GM23248 (cell line): Measurements from ENCODE around the gene CACNA2D1. TPM values are rescaled to one million over a fixed set of nuclear protein-coding genes. Genes with fewer than 3 reads are reported as not detected.

Experiments
- DNase-seq: peaks from one replicate; pipeline ENCODE4 v3.0.0-alpha.2; 2015
- H2AFZ ChIP-seq: fragments of 200-600 bp; sonication (generic); 2 replicates; pipeline ENCODE4 v1.6.1; 2016; ENCODE audit warnings: antibody characterized with exemption
- H3F3A ChIP-seq: fragments of 200-600 bp; sonication (generic); 2 replicates; pipeline ENCODE4 v1.6.1; 2016; ENCODE audit warnings: mild to moderate bottlenecking, antibody characterized with exemption, mixed run types; ENCODE audit not compliant: insufficient read depth
- H3K27ac ChIP-seq: fragments of 200-600 bp; sonication (generic); 2 replicates; pipeline ENCODE4 v1.5.1; 2016; ENCODE audit warnings: mild to moderate bottlenecking
- H3K27me3 ChIP-seq: fragments of 200-600 bp; sonication (generic); replicated peaks from 2 replicates; pipeline ENCODE4 v1.6.1; 2016; ENCODE audit warnings: mild to moderate bottlenecking; ENCODE audit not compliant: insufficient read depth
- H3K36me3 ChIP-seq: fragments of 200-600 bp; sonication (generic); 2 replicates; pipeline ENCODE4 v1.6.1; 2016; ENCODE audit warnings: low read depth, mild to moderate bottlenecking
- H3K4me1 ChIP-seq: fragments of 200-600 bp; sonication (generic); 2 replicates; pipeline ENCODE4 v1.6.1; 2016; ENCODE audit warnings: mild to moderate bottlenecking; ENCODE audit not compliant: insufficient read depth
- H3K4me2 ChIP-seq: fragments of 200-600 bp; sonication (generic); one replicate; pipeline ENCODE4 v1.6.1; 2016; ENCODE audit warnings: mild to moderate bottlenecking; ENCODE audit not compliant: unreplicated experiment
- H3K4me3 ChIP-seq: fragments of 200-600 bp; sonication (generic); 2 replicates; pipeline ENCODE4 v1.5.1; 2016; ENCODE audit warnings: mild to moderate bottlenecking
- H3K79me2 ChIP-seq: fragments of 200-600 bp; sonication (generic); 2 replicates; pipeline ENCODE4 v1.6.1; 2016; ENCODE audit warnings: mild to moderate bottlenecking; ENCODE audit not compliant: insufficient read depth
- H3K9ac ChIP-seq: fragments of 200-600 bp; sonication (generic); 2 replicates; pipeline ENCODE4 v1.6.1; 2016; ENCODE audit warnings: mild to moderate bottlenecking
- H3K9me2 ChIP-seq: fragments of 200-600 bp; sonication (generic); 2 replicates; pipeline ENCODE4 v1.6.1; 2016; ENCODE audit warnings: mixed run types, mild to moderate bottlenecking, moderate library complexity; ENCODE audit not compliant: insufficient read depth
- H3K9me3 ChIP-seq: fragments of 200-600 bp; sonication (generic); one replicate; pipeline ENCODE4 v1.6.1; 2017; ENCODE audit warnings: low read depth
- H4K20me1 ChIP-seq: fragments of 200-600 bp; sonication (generic); 2 replicates; pipeline ENCODE4 v1.6.0; 2016; ENCODE audit not compliant: insufficient read depth
- EZH2 ChIP-seq: fragments of 200-600 bp; sonication (generic); IDR thresholded peaks from 2 replicates; pipeline ENCODE4 v1.6.1; 2018; ENCODE audit warnings: antibody characterized with exemption, mild to moderate bottlenecking; ENCODE audit not compliant: insufficient read depth, poor library complexity, severe bottlenecking
- EZH2phosphoT487 ChIP-seq: fragments of 200-600 bp; sonication (generic); IDR thresholded peaks from 2 replicates; pipeline ENCODE4 v1.6.1; 2018; ENCODE audit warnings: antibody characterized with exemption, moderate library complexity, mild to moderate bottlenecking, low read depth; ENCODE audit not compliant: insufficient read depth
- WGBS, 2 experiments: methylation state at CpG; one replicate each; pipeline ENCODE4 v1.1.6; 2015 to 2017; ENCODE audit warnings: low lambda C conversion rate in 2 of 2, low coverage in 1 of 2; ENCODE audit errors: missing lambda C conversion rate in 2 of 2; 5-methylcytosine and 5-hydroxymethylcytosine counted together
- in situ Hi-C: fragments of 300-500 bp; cut with MboI; formaldehyde crosslinking; loops from 2 replicates; pipeline ENCODE4 v1.15.0; 2020
- polyA plus RNA-seq: library from polyadenylated mRNA; unstranded; fragments of >200 nt; fragmentation: Nextera tagmentation; extraction: Ambion mirVana; gene quantifications from 2 replicates; pipeline ENCODE4 v1.2.1, GENCODE V29; 2016
- total RNA-seq: library from RNA; depleted of rRNA; stranded (reverse); fragments of >200 nt; shearing (Covaris generic); gene quantifications from 2 replicates; pipeline ENCODE4 v1.2.3, GENCODE V29; 2014

CACNA2D1 gene
- total and polyA plus RNA-seq, 2 experiments from 2014 or later, result 7.7 to 21.2 TPM

GRCh38 chr7:82406937-82407336 lies 36.6 kb downstream of the CACNA2D1 start:
- Histone ChIP-seq H3K9ac (no peak overlapping the region), H3K4me1 (no peaks in the 10 kb centered on the region), H3F3A (no peaks in the 10 kb centered on the region), H3K79me2 (no peaks in the 10 kb centered on the region), H4K20me1 (no peaks in the 10 kb centered on the region), H3K4me3 (no peak overlapping the region), H3K27me3 (no peaks in the 10 kb centered on the region), H3K36me3 (no peaks in the 10 kb centered on the region; the same call in 1 of the 2 replicates), H3K4me2 (no peak overlapping the region), H3K27ac (no peak overlapping the region), H3K9me3 (no peaks in the 10 kb centered on the region), H2AFZ (no peak overlapping the region), H3K9me2 (no peaks in the 10 kb centered on the region)
- no peak for DNase-seq
- 100% methylated on average over 1 of the region's 1 CpG for WGBS, 2 experiments
- no peak for TF ChIP-seq EZH2phosphoT487
- no peak for TF ChIP-seq EZH2
- in situ Hi-C loops, result no loop called here

GRCh38 chr7:82405301-82405700 lies 38.3 kb downstream of the CACNA2D1 start:
- no peaks in the 10 kb centered on the region for H3K79me2 ChIP-seq
- no peak overlapping the region for H3K27ac ChIP-seq
- H2AFZ ChIP-seq, result no peak overlapping the region
- H3K27me3 ChIP-seq, result no peaks in the 10 kb centered on the region
- H3K4me3 ChIP-seq, result no peak overlapping the region
- no peaks in the 10 kb centered on the region; the same call in 1 of the 2 replicates for H3K36me3 ChIP-seq
- no peaks in the 10 kb centered on the region for H3K4me1 ChIP-seq
- no peak overlapping the region for H3K9ac ChIP-seq
- no peaks in the 10 kb centered on the region for H3F3A ChIP-seq
- 100% methylated on average over 1 of the region's 1 CpG for WGBS, 2 experiments
- no peaks in the 10 kb centered on the region for H3K9me3 ChIP-seq
- no peaks in the 10 kb centered on the region for H4K20me1 ChIP-seq
- DNase-seq, result no peak
- no peaks in the 10 kb centered on the region for H3K9me2 ChIP-seq
- H3K4me2 ChIP-seq, result no peak overlapping the region
- in situ Hi-C loops, result no loop called here
- TF ChIP-seq EZH2phosphoT487, result no peak
- TF ChIP-seq EZH2, result no peak

GRCh38 chr7:82404652-82405051 lies 38.9 kb downstream of the CACNA2D1 start:
- in situ Hi-C loops, result no loop called here
- Histone ChIP-seq H3K79me2 (no peaks in the 10 kb centered on the region), H3K9me3 (no peaks in the 10 kb centered on the region), H3F3A (no peaks in the 10 kb centered on the region), H3K9ac (no peak overlapping the region), H3K9me2 (no peaks in the 10 kb centered on the region), H3K4me3 (no peak overlapping the region), H3K4me2 (no peak overlapping the region), H2AFZ (no peak overlapping the region), H3K4me1 (no peaks in the 10 kb centered on the region), H3K27me3 (no peaks in the 10 kb centered on the region), H4K20me1 (no peaks in the 10 kb centered on the region), H3K27ac (no peak overlapping the region), H3K36me3 (no peaks in the 10 kb centered on the region; the same call in 1 of the 2 replicates)
- DNase-seq, result no peak
- TF ChIP-seq EZH2, result no peak
- WGBS, 2 experiments, result 97 to 99% methylated on average over 2 of the region's 2 CpGs

GRCh38 chr7:82404094-82404493 lies 39.5 kb downstream of the CACNA2D1 start:
- Histone ChIP-seq H2AFZ (no peak overlapping the region), H3K79me2 (no peaks in the 10 kb centered on the region), H3K4me2 (no peak overlapping the region), H3K36me3 (no peaks in the 10 kb centered on the region; the same call in 1 of the 2 replicates), H3K9me3 (no peaks in the 10 kb centered on the region), H3K27ac (no peak overlapping the region), H3K27me3 (no peaks in the 10 kb centered on the region), H4K20me1 (no peaks in the 10 kb centered on the region), H3K4me3 (no peak overlapping the region), H3K9me2 (no peaks in the 10 kb centered on the region), H3F3A (no peaks in the 10 kb centered on the region), H3K9ac (no peak overlapping the region), H3K4me1 (no peaks in the 10 kb centered on the region)
- TF ChIP-seq EZH2phosphoT487 (no peak), EZH2 (no peak)
- DNase-seq, result no peak
- 84 to 91% methylated on average over 5 of the region's 5 CpGs for WGBS, 2 experiments
- in situ Hi-C loops, result no loop called here

GRCh38 chr7:82397879-82398524 lies 45.6 kb downstream of the CACNA2D1 start:
- Histone ChIP-seq H3K36me3 (no peaks in the 10 kb centered on the region), H3F3A (no peaks in the 10 kb centered on the region), H4K20me1 (no peaks in the 10 kb centered on the region), H3K9me2 (no peaks in the 10 kb centered on the region), H3K9me3 (no peaks in the 10 kb centered on the region), H3K27ac (no peak overlapping the region), H3K4me3 (no peak overlapping the region), H3K4me2 (no peak overlapping the region), H3K27me3 (no peaks in the 10 kb centered on the region), H3K79me2 (no peaks in the 10 kb centered on the region), H2AFZ (no peak overlapping the region), H3K9ac (no peak overlapping the region), H3K4me1 (no peaks in the 10 kb centered on the region)
- WGBS, 2 experiments, result 56 to 71% methylated on average over 1 of the region's 1 CpG
- TF ChIP-seq EZH2phosphoT487 (no peak), EZH2 (no peak)
- no peak for DNase-seq
- in situ Hi-C loops, result no loop called here
